HCT116 (cell line): Measurements from ENCODE around the gene STAT4.

Experiments used
- CTCF ChIP-seq, 3 experiments: fragments of 200-600 bp in 1 of 3; sonication (generic) in 1 of 3; IDR thresholded peaks in 2 of 3; conservative IDR thresholded peaks in 1 of 3; 2 replicates each; pipeline ENCODE4 v1.5.1; 2012 to 2017; ENCODE audit warnings: low read depth in 2 of 3, low read length in 2 of 3, antibody characterized with exemption in 1 of 3, borderline replicate concordance in 1 of 3, control low read depth in 1 of 3, mild to moderate bottlenecking in 1 of 3, mixed read lengths in 1 of 3, mixed run types in 1 of 3, moderate library complexity in 1 of 3; ENCODE audit not compliant: insufficient read depth in 1 of 3
- EZH2 ChIP-seq: fragments of 200-600 bp; sonication (generic); IDR thresholded peaks from 2 replicates; pipeline ENCODE4 v1.6.1; 2017; ENCODE audit warnings: antibody characterized with exemption, mixed run types
- POLR2AphosphoS5 ChIP-seq: IDR thresholded peaks from 2 replicates; pipeline ENCODE4 v1.6.1; 2011; ENCODE audit warnings: mild to moderate bottlenecking, low read depth, low read length, moderate library complexity

DNA sequence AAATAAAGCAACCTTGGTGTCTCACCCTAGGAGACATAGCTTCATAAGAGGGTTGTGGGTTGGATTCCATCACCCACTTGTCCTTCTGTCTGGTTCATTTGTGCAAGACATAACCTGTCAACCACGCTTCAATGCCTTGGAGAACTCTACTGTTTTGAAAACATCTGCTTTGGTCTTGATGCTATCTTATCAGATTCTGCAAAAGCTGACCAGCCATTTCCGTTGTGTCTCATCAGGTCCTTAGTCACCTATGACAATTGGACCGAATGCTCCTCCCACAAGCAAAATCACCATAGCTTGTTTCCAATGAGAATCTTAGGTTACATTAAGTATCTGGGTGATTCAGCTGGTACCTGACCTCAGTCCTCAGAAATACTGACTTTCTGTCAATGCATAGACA, 35.4 kb downstream of the STAT4 start:
- TF ChIP-seq CTCF (IDR thresholded peaks at IDR 0.05 in 2 of 3, conservative IDR thresholded peaks at IDR 0.05 in 1 of 3; ENCODE audit: borderline replicate concordance in 1 of 3, insufficient read depth in 1 of 3, low read depth in 2 of 3, low read length in 2 of 3) = no peak
- TF ChIP-seq POLR2AphosphoS5 = no peak
- no peak for TF ChIP-seq EZH2
